Activated T-cell treated with anti-CD3 and anti-CD28 coated beads, Interleukin-2, amount 50 U/mL, for 24 hours (primary cell): ENCODE results near the gene ST8SIA6.

Experiments
- DNase-seq: peaks from one replicate; pipeline ENCODE4 v3.0.0-alpha.2; 2020
- H3K27ac Mint-ChIP-seq: 2 replicates; pipeline ENCODE4 v1.8.0; 2020; ENCODE audit warnings: mild to moderate bottlenecking, mixed read lengths
- H3K27me3 Mint-ChIP-seq: 2 replicates; pipeline ENCODE4 v1.8.0; 2020; ENCODE audit warnings: mixed read lengths
- H3K36me3 Mint-ChIP-seq: 2 replicates; pipeline ENCODE4 v1.8.0; 2020; ENCODE audit warnings: low read depth, mixed read lengths
- H3K4me1 Mint-ChIP-seq: 2 replicates; pipeline ENCODE4 v1.8.0; 2020; ENCODE audit warnings: low read depth, mixed read lengths
- H3K4me3 Mint-ChIP-seq: 2 replicates; pipeline ENCODE4 v1.8.0; 2020; ENCODE audit warnings: mild to moderate bottlenecking, moderate library complexity, mixed read lengths
- H3K9me3 Mint-ChIP-seq: 2 replicates; pipeline ENCODE4 v1.8.0; 2020; ENCODE audit warnings: mixed read lengths

ST8SIA6 gene

DNA sequence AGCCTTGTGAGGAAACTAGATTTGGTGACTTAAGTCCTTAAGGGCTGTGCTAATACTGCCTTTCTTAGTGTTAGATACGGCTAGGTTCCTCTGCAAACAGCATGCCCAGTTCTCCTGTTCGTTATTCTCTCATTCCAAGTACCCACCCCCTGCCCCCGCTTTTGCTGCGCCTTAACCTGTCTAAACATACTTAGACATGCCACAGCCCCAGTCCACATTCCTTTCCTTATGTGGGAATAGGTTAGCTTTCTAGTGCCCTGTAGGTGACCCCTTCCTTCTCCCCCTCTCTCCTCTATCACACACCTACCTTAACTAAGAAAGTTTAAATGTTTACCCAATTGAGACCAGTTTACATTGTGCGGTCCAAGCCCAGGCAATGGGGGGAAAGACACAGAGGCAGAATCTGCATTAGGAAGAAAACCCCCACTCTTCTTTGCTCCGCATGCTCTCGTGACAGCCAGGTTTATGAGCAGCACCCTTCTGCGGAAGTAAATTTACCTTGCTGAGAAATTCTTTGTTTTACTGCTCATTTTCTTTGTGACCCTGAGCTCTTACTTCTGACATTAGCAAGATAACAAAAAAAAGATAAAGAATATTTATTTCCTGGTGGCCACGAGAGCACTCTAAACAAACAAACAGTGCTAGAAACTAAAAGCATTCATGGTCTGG lies 177.5 kb downstream of the ST8SIA6 start:
- H3K4me1 Mint-ChIP-seq: peaks cover 4% of the 10 kb centered on the region
- no peaks in the 10 kb centered on the region for H3K36me3 Mint-ChIP-seq
- no peak for DNase-seq
- H3K27me3 Mint-ChIP-seq: peaks cover 4% of the 10 kb centered on the region
- H3K4me3 Mint-ChIP-seq: no peak overlapping the region
- H3K9me3 Mint-ChIP-seq: peaks cover 15% of the 10 kb centered on the region
- no peak overlapping the region for H3K27ac Mint-ChIP-seq

DNA sequence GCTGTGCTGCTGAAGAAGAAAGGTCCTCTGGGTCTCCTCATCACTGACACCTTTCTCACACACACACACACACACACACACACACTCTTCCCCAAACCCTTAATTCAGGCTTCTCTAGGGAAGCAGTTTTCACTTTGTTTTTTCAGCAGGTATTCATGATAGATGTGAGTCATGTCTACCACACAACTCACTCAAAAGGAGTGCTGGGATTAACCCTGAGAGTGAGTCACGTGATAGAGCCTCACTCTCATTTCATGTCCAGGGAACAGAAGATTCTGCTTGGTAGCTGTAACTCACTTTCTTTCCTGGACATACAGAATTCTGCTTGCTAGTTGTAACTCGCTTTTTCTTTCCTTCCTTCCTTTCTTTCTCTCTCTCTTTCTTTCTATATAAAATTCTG lies 181.0 kb downstream of the ST8SIA6 start:
- no peak for DNase-seq
- Mint-ChIP-seq H3K9me3 (peaks cover 3% of the 10 kb centered on the region), H3K4me3 (no peak overlapping the region), H3K4me1 (peaks cover 4% of the 10 kb centered on the region), H3K36me3 (no peaks in the 10 kb centered on the region), H3K27me3 (peaks cover under 1% of the 10 kb centered on the region), H3K27ac (no peak overlapping the region)

DNA sequence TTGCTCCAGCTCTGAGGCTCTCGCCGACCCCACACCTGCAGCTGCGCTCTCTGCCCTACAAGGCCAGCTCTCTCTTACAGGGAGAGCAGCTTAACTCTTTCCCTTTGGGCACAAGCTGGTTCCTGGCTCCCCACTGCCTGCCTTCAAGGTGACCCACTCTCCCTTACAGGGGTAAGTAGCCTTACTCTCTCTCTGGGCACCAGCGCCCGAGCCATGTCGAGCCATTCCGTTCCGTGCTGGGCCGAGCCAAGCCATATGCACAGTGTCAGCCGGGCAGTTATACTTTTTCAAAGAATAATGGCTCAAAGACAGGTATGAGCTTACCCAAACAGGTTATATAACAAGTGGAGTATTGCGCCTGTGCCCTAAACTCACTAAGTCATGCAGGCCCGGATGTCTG lies 181.7 kb downstream of the ST8SIA6 start:
- Mint-ChIP-seq H3K27ac (no peak overlapping the region), H3K4me3 (no peak overlapping the region), H3K4me1 (peaks cover 4% of the 10 kb centered on the region), H3K27me3 (peaks cover 7% of the 10 kb centered on the region), H3K9me3 (peaks cover 3% of the 10 kb centered on the region), H3K36me3 (no peaks in the 10 kb centered on the region)
- DNase-seq: no peak
